ENCODE data around the gene NECAB2.

The NECAB2 gene

GRCh38 chr16:83967838-83968305, at the start of gene NECAB2:
TSS of gene NECAB2 (plus strand) at chr16:83968244. CDS start at chr16:83968649, 405 bp downstream.
- Histone ChIP-seq H3K79me2 (ENCODE audit: insufficient read depth, low read length) (no peaks in the 10 kb centered on the region), H3K4me1 (ENCODE audit: insufficient read depth, low read length) (no peaks in the 10 kb centered on the region), H3K9ac (ENCODE audit: low read depth, low read length) (no peak within 1 kb of the TSS), H3K36me3 (ENCODE audit: insufficient read depth, low read length) (no peaks in the 10 kb centered on the region), H3K4me3 (ENCODE audit: low read depth in 1 of 2, low read length in 2 of 2) (no peak within 1 kb of the TSS), H3K27me3 (ENCODE audit: insufficient read depth, low read length, poor library complexity) (no peaks in the 10 kb centered on the region), H3K9me3 (ENCODE audit: insufficient read depth, low read length, severe bottlenecking) (no peaks in the 10 kb centered on the region), H3K27ac (ENCODE audit: low read length) (no peak within 1 kb of the TSS), H3K4me2 (ENCODE audit: insufficient read depth, low read length) (no peak within 1 kb of the TSS), H4K20me1 (ENCODE audit: insufficient read depth, low read length) (no peaks in the 10 kb centered on the region; the same call in 1 of the 2 replicates), H2AFZ (ENCODE audit: low read depth, low read length) (no peak within 1 kb of the TSS)
- DNase-seq (no peak), ATAC-seq (ENCODE audit: insufficient read depth, low read depth) (no peak)
- TF ChIP-seq EZH2 (IDR thresholded peaks at IDR 0.05; ENCODE audit: borderline replicate concordance, low read depth, low read length, severe bottlenecking) (no peak), CTCF (IDR thresholded peaks at IDR 0.05; ENCODE audit: borderline replicate concordance, extremely low read depth, low read length, poor library complexity, severe bottlenecking) (no peak)

GRCh38 chr16:83920894-83921491, 47.1 kb upstream of the NECAB2 start:
- Histone ChIP-seq H3K79me2 (ENCODE audit: insufficient read depth, low read length) (no peaks in the 10 kb centered on the region), H3K9ac (ENCODE audit: low read depth, low read length) (no peak overlapping the region), H3K4me3 (ENCODE audit: low read depth in 1 of 2, low read length in 2 of 2) (no peak overlapping the region), H2AFZ (ENCODE audit: low read depth, low read length) (no peak overlapping the region), H3K4me1 (ENCODE audit: insufficient read depth, low read length) (no peaks in the 10 kb centered on the region), H4K20me1 (ENCODE audit: insufficient read depth, low read length) (peaks cover 3% of the 10 kb centered on the region; the same call in 1 of the 2 replicates), H3K9me3 (ENCODE audit: insufficient read depth, low read length, severe bottlenecking) (no peaks in the 10 kb centered on the region), H3K27me3 (ENCODE audit: insufficient read depth, low read length, poor library complexity) (no peaks in the 10 kb centered on the region), H3K27ac (ENCODE audit: low read length) (no peak overlapping the region), H3K4me2 (ENCODE audit: insufficient read depth, low read length) (no peak overlapping the region), H3K36me3 (ENCODE audit: insufficient read depth, low read length) (peaks cover 34% of the 10 kb centered on the region)
- DNase-seq: no peak
- TF ChIP-seq CTCF (IDR thresholded peaks at IDR 0.05; ENCODE audit: borderline replicate concordance, extremely low read depth, low read length, poor library complexity, severe bottlenecking) (no peak), EZH2 (IDR thresholded peaks at IDR 0.05; ENCODE audit: borderline replicate concordance, low read depth, low read length, severe bottlenecking) (no peak)
- no peak for ATAC-seq (ENCODE audit: insufficient read depth, low read depth)

- no peak overlapping the region for H3K4me3 ChIP-seq (ENCODE audit: low read depth in 1 of 2, low read length in 2 of 2)
- no peak overlapping the region for H3K27ac ChIP-seq (ENCODE audit: low read length)
- TF ChIP-seq EZH2 (IDR thresholded peaks at IDR 0.05; ENCODE audit: borderline replicate concordance, low read depth, low read length, severe bottlenecking) (no peak), CTCF (IDR thresholded peaks at IDR 0.05; ENCODE audit: borderline replicate concordance, extremely low read depth, low read length, poor library complexity, severe bottlenecking) (no peak)
- no peak overlapping the region for H3K4me2 ChIP-seq (ENCODE audit: insufficient read depth, low read length)
- no peaks in the 10 kb centered on the region for H3K79me2 ChIP-seq (ENCODE audit: insufficient read depth, low read length)
- peaks cover 14% of the 10 kb centered on the region for H3K36me3 ChIP-seq (ENCODE audit: insufficient read depth, low read length)
- ATAC-seq (ENCODE audit: insufficient read depth, low read depth) (no peak), DNase-seq (no peak)
- no peaks in the 10 kb centered on the region for H3K27me3 ChIP-seq (ENCODE audit: insufficient read depth, low read length, poor library complexity)
- H4K20me1 ChIP-seq (ENCODE audit: insufficient read depth, low read length): peaks cover 3% of the 10 kb centered on the region; the same call in 1 of the 2 replicates
- H3K4me1 ChIP-seq (ENCODE audit: insufficient read depth, low read length): no peaks in the 10 kb centered on the region
- no peak overlapping the region for H3K9ac ChIP-seq (ENCODE audit: low read depth, low read length)
- no peaks in the 10 kb centered on the region for H3K9me3 ChIP-seq (ENCODE audit: insufficient read depth, low read length, severe bottlenecking)
- no peak overlapping the region for H2AFZ ChIP-seq (ENCODE audit: low read depth, low read length)
Measured at GRCh38 chr16:83923581-83924365, 44.3 kb upstream of the NECAB2 start.
